Esophagus muscularis mucosa (tissue), 4 donors: ENCODE results near the gene SYNJ1. TPM values are rescaled to one million over a fixed set of nuclear protein-coding genes. Genes with fewer than 3 reads are reported as not detected.

ENCODE experiments used
- DNase-seq: peaks from one replicate; pipeline ENCODE4 v3.0.0-alpha.2; 2017; ENCODE audit errors: extremely low spot score
- H3K27ac ChIP-seq, 4 donors: fragments of 200-600 bp; sonication (generic); replicated peaks in 1 of 4; 1 replicate in 3 of 4; 2 replicates in 1 of 4; pipeline ENCODE4 v1.5.1; 2016 to 2019; ENCODE audit warnings: mild to moderate bottlenecking in 1 of 4
- H3K27me3 ChIP-seq, 4 donors: fragments of 200-600 bp; sonication (generic); one replicate each; pipeline versions ENCODE4 v1.5.1 to v1.6.0; 2016 to 2019
- H3K36me3 ChIP-seq, 4 donors: fragments of 200-600 bp; sonication (generic); one replicate each; pipeline ENCODE4 v1.5.1; 2016 to 2019
- H3K4me1 ChIP-seq, 4 donors: fragments of 200-600 bp; sonication (generic); one replicate each; pipeline ENCODE4 v1.5.1; 2016 to 2019
- H3K4me3 ChIP-seq, 4 donors: fragments of 200-600 bp; sonication (generic); 1 replicate in 2 of 4; 2 replicates in 2 of 4; pipeline ENCODE4 v1.5.1; 2016 to 2019; ENCODE audit warnings: mild to moderate bottlenecking in 4 of 4, moderate library complexity in 1 of 4
- H3K9me3 ChIP-seq, 4 donors: fragments of 200-600 bp; sonication (generic); 1 replicate in 3 of 4; 2 replicates in 1 of 4; pipeline ENCODE4 v1.5.1; 2016 to 2019
- CTCF ChIP-seq, 3 experiments: fragments of 200-600 bp in 2 of 3; fragments of 450-650 bp in 1 of 3; sonication (generic) in 2 of 3; IDR thresholded peaks; one replicate each; pipeline ENCODE4 v1.5.1; 2017 to 2019; ENCODE audit warnings: antibody characterized with exemption in 3 of 3, mild to moderate bottlenecking in 2 of 3, moderate library complexity in 1 of 3
- EP300 ChIP-seq: sonication (generic); formaldehyde crosslinking; IDR thresholded peaks from one replicate; pipeline ENCODE4 v1.6.1; 2017; ENCODE audit warnings: antibody characterized with exemption
- POLR2A ChIP-seq: fragments of 450-650 bp; IDR thresholded peaks from one replicate; pipeline ENCODE4 v1.6.1; 2017; ENCODE audit warnings: antibody characterized with exemption, moderate library complexity, mild to moderate bottlenecking, low read depth
- POLR2AphosphoS5 ChIP-seq, 2 donors: sonication (generic); formaldehyde crosslinking; IDR thresholded peaks; one replicate each; pipeline ENCODE4 v1.6.1; 2017; ENCODE audit warnings: antibody characterized with exemption in 2 of 2
- WGBS: methylation state at CpG from one replicate; pipeline ENCODE4 v1.1.5; 2018; 5-methylcytosine and 5-hydroxymethylcytosine counted together
- intact Hi-C: fragments of 100-400 bp; cut with DNase I; formaldehyde crosslinking; loops from one replicate; pipeline ENCODE4 v1.15.1; 2023
- total RNA-seq, 4 donors: library from RNA; depleted of rRNA; stranded (reverse); fragments of >200 nt; gene quantifications; one replicate each; pipeline versions ENCODE4 v1.1.0 to v1.2.1, GENCODE V29; 2016

Gene SYNJ1
- total RNA-seq, 4 donors from 2014 or later = 8.1 to 9.4 (median 8.5) TPM

DNA sequence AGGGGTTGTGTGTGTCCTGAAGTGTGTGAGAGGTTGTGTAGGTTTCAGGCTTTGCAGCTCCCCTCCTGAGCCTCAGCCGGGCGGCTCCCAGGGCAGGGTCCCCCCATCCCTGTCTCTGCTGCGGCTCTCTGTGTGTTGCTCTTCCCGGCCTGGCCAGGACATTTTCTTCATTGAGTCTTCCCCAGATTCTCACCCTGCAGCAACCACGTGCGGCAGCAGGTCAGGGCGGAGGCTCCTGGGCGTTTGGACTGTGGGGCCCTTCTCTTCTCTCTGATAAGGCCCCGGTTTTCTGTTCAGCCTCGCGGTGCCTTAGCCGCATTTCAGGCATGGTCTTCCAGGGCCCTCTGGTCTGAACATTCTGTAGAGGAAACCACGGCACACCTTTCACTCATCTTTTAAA, 140.7 kb downstream of the SYNJ1 start:
- intact Hi-C loops = no loop called here

DNA sequence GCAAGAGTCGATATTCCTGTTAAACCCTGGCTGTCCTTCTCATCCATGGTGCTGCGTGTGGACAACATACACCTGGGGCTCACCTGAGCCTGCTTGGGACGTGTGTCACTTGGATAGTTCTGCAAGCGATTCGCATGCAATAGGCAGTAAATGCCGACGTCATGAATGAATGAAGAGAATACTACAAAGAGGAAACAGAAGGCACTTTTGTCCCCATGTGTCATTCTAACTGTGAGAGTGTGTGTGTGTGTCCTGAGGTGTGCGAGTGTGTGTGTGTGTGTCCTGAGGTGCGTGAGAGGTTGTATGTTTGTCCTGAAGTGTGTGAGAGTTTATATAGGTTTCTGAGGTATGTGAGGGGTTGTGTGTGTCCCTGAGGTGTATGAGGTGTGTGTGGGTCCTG, 141.8 kb downstream of the SYNJ1 start:
- no peak for TF ChIP-seq CTCF (IDR thresholded peaks at IDR 0.05)
- TF ChIP-seq EP300 = no peak
- no peak for TF ChIP-seq POLR2A
- TF ChIP-seq POLR2AphosphoS5 (IDR thresholded peaks at IDR 0.05) = no peak
- Histone ChIP-seq H3K9me3 (no peaks in the 10 kb centered on the region), H3K4me3 (no peak overlapping the region), H3K4me1 (peaks cover 0 to 11% (median 10%) of the 10 kb centered on the region in 4 donors), H3K27me3 (no peaks in the 10 kb centered on the region), H3K36me3 (peaks cover 0 to 11% (median 3%) of the 10 kb centered on the region in 4 donors), H3K27ac (no peak overlapping the region)
- no peak for DNase-seq
- WGBS = 86% methylated on average over 9 of the region's 9 CpGs
- intact Hi-C loops = no loop called here

More for the DNA sequence above, 140.7 kb downstream of the SYNJ1 start:
- H3K27ac ChIP-seq = no peak overlapping the region
- DNase-seq = no peak
- TF ChIP-seq EP300 (no peak), POLR2AphosphoS5 (IDR thresholded peaks at IDR 0.05) (no peak), POLR2A (no peak), CTCF (IDR thresholded peaks at IDR 0.05) (no peak)
- H3K36me3 ChIP-seq = peaks cover 0 to 11% (median 3%) of the 10 kb centered on the region in 4 donors
- H3K9me3 ChIP-seq = no peaks in the 10 kb centered on the region
- no peak overlapping the region for H3K4me3 ChIP-seq
- H3K27me3 ChIP-seq = no peaks in the 10 kb centered on the region
- 84% methylated on average over 13 of the region's 13 CpGs for WGBS
- peaks cover 0 to 12% (median 11%) of the 10 kb centered on the region in 4 donors for H3K4me1 ChIP-seq

DNA sequence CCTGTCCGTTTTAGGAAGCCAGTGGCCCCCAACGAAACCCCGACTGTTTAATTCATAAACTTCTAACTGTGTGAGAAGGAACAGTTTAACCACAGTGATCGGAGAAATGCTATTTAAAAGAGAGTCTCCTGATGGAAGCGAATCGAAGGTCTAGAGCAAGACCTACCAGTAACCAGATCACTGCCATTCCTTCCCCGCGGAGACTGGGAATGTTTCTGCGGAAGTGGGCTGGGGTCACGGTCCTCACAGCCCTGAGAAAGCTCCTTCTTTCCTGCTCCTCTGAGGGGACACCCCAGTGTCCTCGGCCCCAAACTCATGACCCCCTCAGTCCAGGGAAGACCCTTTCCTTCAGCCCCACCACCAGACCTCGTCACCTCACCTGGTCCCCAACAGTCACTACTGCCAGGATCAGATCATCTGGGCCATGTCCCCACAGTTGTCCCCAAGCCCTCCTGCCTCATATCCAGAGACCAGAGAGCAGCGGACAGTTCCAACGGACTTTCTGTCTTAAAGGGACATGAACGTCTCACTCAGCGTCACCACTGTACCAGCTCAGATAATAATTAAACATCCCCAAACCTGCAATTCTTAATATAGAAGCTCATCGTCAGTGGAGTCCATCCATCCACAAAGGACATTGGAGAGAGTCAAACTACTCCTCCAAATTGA, 142.6 kb downstream of the SYNJ1 start, which contains the start of gene TCP10L:
Gene TCP10L (minus strand): TSS at position 482 of the 669 bp plus-strand sequence. CDS start 1,219 bp downstream, outside the sequence.
- peaks cover 0 to 11% (median 3%) of the 10 kb centered on the region in 4 donors for H3K36me3 ChIP-seq
- H3K4me1 ChIP-seq = peaks cover 0 to 3% (median 2%) of the 10 kb centered on the region in 4 donors
- DNase-seq = no peak
- H3K9me3 ChIP-seq = no peaks in the 10 kb centered on the region
- WGBS = 82% methylated on average over 17 of the region's 17 CpGs
- H3K4me3 ChIP-seq = no peak within 1 kb of the TSS
- no peak for TF ChIP-seq POLR2AphosphoS5 (IDR thresholded peaks at IDR 0.05)
- no peak for TF ChIP-seq CTCF (IDR thresholded peaks at IDR 0.05)
- TF ChIP-seq POLR2A = no peak
- TF ChIP-seq EP300 = no peak
- H3K27ac ChIP-seq = no peak within 1 kb of the TSS
- intact Hi-C loops = no loop called here
- no peaks in the 10 kb centered on the region for H3K27me3 ChIP-seq

DNA sequence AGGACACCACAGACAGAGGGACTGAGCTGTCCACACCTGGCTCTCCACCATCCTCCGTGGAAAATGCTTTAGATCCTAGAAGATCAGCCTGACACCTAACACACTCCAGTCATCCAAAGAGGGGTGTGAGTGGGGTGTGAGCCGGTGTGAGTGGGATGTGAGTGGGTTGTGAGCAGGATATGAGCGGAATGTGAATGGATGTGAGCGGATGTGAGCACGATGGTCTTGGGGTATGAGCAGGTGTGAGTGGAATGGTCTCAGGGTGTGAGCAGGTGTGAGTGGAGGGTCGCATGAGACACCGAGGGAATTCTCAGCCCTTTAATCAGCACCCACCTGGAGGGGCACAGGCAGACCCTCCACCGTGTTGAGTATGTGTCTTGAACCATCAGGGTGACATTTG, 143.3 kb downstream of the SYNJ1 start:
- Histone ChIP-seq H3K4me3 (no peak overlapping the region), H3K27ac (no peak overlapping the region), H3K27me3 (no peaks in the 10 kb centered on the region), H3K9me3 (no peaks in the 10 kb centered on the region), H3K4me1 (no peaks in the 10 kb centered on the region), H3K36me3 (peaks cover 0 to 11% (median 3%) of the 10 kb centered on the region in 4 donors)
- no peak for DNase-seq
- TF ChIP-seq EP300 (no peak), POLR2AphosphoS5 (IDR thresholded peaks at IDR 0.05) (no peak), CTCF (IDR thresholded peaks at IDR 0.05) (no peak)
- intact Hi-C loops = no loop called here
- WGBS = 89% methylated on average over 8 of the region's 8 CpGs

DNA sequence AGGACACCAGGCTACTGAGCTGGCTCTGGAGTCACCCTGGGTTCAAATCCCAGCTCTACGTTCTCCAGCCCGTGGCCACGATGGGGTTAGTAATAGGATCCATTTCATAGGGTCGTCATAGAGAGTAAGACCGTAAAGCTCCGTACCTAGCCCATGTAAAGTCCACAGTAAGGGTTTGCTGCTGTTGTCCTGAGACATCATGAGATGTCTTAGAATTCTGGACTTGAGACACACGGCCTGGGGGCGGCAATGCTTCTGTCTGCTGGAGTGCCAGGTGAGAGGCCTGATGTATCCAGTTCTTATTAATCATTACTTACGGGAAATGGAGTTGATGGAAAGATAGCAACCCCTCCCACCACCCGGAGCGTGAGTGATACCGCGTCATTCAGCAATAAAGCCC, 146.1 kb downstream of the SYNJ1 start:
- Histone ChIP-seq H3K27me3 (no peaks in the 10 kb centered on the region), H3K36me3 (peaks cover 0 to 21% (median under 1%) of the 10 kb centered on the region in 4 donors), H3K27ac (no peak overlapping the region), H3K4me3 (no peak overlapping the region), H3K9me3 (no peaks in the 10 kb centered on the region), H3K4me1 (no peaks in the 10 kb centered on the region)
- TF ChIP-seq EP300 (no peak), POLR2AphosphoS5 (IDR thresholded peaks at IDR 0.05) (no peak), CTCF (IDR thresholded peaks at IDR 0.05) (no peak), POLR2A (no peak)
- 93% methylated on average over 12 of the region's 13 CpGs for WGBS
- DNase-seq = no peak
- intact Hi-C loops = no loop called here
